Esophagus squamous epithelium (tissue), 4 donors: ENCODE results near the gene ATP12A.

Experiments used
- POLR2A ChIP-seq, 4 donors: fragments of 450-650 bp; IDR thresholded peaks; one replicate each; pipeline ENCODE4 v1.6.1; 2017; ENCODE audit warnings: antibody characterized with exemption in 4 of 4, mild to moderate bottlenecking in 4 of 4, moderate library complexity in 3 of 4
- TF ChIP-seq, protein P1 (sequence below), 6 experiments: fragments of 450-650 bp in 4 of 6; fragments of 200-600 bp in 2 of 6; sonication (generic) in 2 of 6; IDR thresholded peaks; one replicate each; pipeline ENCODE4 v1.5.1; 2016 to 2019; ENCODE audit warnings: antibody characterized with exemption in 6 of 6, mild to moderate bottlenecking in 4 of 6, moderate library complexity in 4 of 6

DNA sequence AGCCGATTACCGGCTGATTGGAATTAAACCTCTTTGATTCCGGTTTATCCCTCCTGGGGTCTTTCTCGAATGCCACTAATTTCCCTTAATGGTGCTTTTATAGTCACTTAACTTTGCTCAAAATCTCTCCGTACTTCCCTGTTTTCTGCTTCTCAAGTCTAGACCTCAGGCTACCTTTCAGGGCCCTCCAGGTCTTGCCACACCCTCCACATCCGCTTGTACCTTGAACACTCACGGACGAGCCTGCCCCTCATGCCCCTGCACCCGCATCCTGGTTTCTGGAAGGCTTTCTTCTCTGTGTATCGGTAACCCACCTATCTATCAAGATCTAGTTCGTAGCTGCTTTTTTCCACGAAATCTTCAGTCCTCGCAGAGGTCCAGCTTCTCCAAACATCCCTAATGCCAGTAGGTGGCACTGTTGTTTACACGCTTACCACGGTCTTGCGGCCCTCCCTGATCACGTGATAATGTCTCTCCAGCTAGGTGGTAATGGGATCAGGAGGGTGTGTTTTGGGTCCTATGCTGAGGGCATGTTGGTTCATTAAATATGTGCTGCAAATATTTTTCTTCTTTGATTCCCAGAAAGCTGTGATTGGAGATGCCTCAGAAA is 13.8 kb downstream of the ATP12A start:
- TF ChIP-seq, protein P1, sequence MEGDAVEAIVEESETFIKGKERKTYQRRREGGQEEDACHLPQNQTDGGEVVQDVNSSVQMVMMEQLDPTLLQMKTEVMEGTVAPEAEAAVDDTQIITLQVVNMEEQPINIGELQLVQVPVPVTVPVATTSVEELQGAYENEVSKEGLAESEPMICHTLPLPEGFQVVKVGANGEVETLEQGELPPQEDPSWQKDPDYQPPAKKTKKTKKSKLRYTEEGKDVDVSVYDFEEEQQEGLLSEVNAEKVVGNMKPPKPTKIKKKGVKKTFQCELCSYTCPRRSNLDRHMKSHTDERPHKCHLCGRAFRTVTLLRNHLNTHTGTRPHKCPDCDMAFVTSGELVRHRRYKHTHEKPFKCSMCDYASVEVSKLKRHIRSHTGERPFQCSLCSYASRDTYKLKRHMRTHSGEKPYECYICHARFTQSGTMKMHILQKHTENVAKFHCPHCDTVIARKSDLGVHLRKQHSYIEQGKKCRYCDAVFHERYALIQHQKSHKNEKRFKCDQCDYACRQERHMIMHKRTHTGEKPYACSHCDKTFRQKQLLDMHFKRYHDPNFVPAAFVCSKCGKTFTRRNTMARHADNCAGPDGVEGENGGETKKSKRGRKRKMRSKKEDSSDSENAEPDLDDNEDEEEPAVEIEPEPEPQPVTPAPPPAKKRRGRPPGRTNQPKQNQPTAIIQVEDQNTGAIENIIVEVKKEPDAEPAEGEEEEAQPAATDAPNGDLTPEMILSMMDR (IDR thresholded peaks at IDR 0.05): peak; percentile 29 to 72 (median 64)
- no peak for TF ChIP-seq POLR2A (IDR thresholded peaks at IDR 0.05)
